ENCODE results near the gene PTPRD. TPM values are rescaled to one million over a fixed set of nuclear protein-coding genes. Genes with fewer than 3 reads are reported as not detected.

Gene PTPRD
- total RNA-seq, 2 donors from 2014 or later = 60.1 to 75.7 TPM

DNA sequence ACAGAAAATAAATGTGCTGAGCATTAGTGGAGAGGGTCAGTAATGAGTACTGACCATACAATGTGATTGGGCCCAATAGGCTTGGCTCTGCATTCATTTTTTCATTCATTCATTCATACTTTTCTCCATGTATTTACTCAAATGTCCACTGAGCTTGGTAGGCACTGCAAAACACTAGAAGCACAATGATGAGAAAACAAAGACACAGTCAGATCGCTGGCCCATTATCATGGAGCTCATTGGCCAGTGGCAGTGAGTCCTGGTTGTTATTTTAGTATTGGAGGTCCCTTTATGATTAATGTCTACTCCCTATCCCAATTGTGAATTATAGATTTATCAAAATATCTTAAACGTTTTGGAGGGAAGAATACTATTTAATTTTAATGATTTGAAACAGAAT lies 1733.5 kb downstream of the PTPRD start:
- H3K27ac ChIP-seq = no peak overlapping the region
- no peaks in the 10 kb centered on the region for H3K27me3 ChIP-seq
- peaks cover 8% of the 10 kb centered on the region for H3K4me1 ChIP-seq
- no peaks in the 10 kb centered on the region for H3K9me3 ChIP-seq
- H3K9ac ChIP-seq (ENCODE audit: low read depth in 2 of 2, low read length in 2 of 2) = no peak overlapping the region
- no peak for TF ChIP-seq CTCF (IDR thresholded peaks at IDR 0.05)
- no peaks in the 10 kb centered on the region for H3K36me3 ChIP-seq
- H3K4me3 ChIP-seq = no peak overlapping the region
- intact Hi-C loops (cut with DNase I) = no loop called here
- no peak for DNase-seq

GRCh38 chr9:8877753-8878494 lies 1734.9 kb downstream of the PTPRD start:
- Histone ChIP-seq H3K9me3 (no peaks in the 10 kb centered on the region), H3K4me3 (no peak overlapping the region), H3K27ac (no peak overlapping the region), H3K36me3 (no peaks in the 10 kb centered on the region), H3K27me3 (no peaks in the 10 kb centered on the region), H3K4me1 (peaks cover 5% of the 10 kb centered on the region), H3K9ac (ENCODE audit: low read depth in 2 of 2, low read length in 2 of 2) (no peak overlapping the region)
- intact Hi-C loops (cut with DNase I) = no loop called here
- TF ChIP-seq CTCF (IDR thresholded peaks at IDR 0.05) = no peak
- DNase-seq = no peak

GRCh38 chr9:8876303-8876702 lies 1736.5 kb downstream of the PTPRD start:
- intact Hi-C loops (cut with DNase I) = no loop called here

GRCh38 chr9:8874482-8874881 lies 1738.3 kb downstream of the PTPRD start:
- Histone ChIP-seq H3K36me3 (no peaks in the 10 kb centered on the region), H3K9ac (ENCODE audit: low read depth in 2 of 2, low read length in 2 of 2) (no peak overlapping the region), H3K4me1 (no peaks in the 10 kb centered on the region), H3K27ac (no peak overlapping the region), H3K9me3 (no peaks in the 10 kb centered on the region), H3K27me3 (no peaks in the 10 kb centered on the region), H3K4me3 (no peak overlapping the region)
- intact Hi-C loops (cut with DNase I) = no loop called here
- DNase-seq = no peak
- no peak for TF ChIP-seq CTCF (IDR thresholded peaks at IDR 0.05)

More at GRCh38 chr9:8876303-8876702, 1736.5 kb downstream of the PTPRD start:
- TF ChIP-seq CTCF (IDR thresholded peaks at IDR 0.05) = no peak
- H3K4me3 ChIP-seq = no peak overlapping the region
- no peaks in the 10 kb centered on the region for H3K27me3 ChIP-seq
- no peak overlapping the region for H3K27ac ChIP-seq
- H3K36me3 ChIP-seq = no peaks in the 10 kb centered on the region
- no peaks in the 10 kb centered on the region for H3K9me3 ChIP-seq
- peaks cover 4% of the 10 kb centered on the region for H3K4me1 ChIP-seq
- DNase-seq = no peak
- H3K9ac ChIP-seq (ENCODE audit: low read depth in 2 of 2, low read length in 2 of 2) = no peak overlapping the region

DNA sequence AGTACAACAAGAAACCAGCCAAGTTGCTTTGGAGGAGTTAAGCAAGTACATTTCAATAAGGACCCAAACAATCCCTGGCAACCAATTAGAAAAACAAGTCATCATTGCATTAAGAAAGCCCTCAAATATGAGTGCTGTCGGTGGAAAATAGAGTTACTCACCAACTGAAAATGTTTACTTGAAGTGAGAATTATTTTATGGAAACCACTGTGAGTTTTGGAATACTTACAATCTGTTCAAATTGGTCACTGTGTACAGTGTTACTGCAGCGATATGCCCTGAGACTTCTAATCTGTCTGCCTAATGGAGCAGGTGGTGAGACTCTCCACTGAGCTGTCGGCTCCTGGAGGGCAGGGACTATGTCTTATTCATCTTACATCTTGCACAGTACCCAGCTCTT lies 1740.0 kb downstream of the PTPRD start:
- Histone ChIP-seq H3K4me1 (no peaks in the 10 kb centered on the region), H3K9me3 (no peaks in the 10 kb centered on the region), H3K27me3 (no peaks in the 10 kb centered on the region), H3K27ac (no peak overlapping the region), H3K4me3 (no peak overlapping the region), H3K36me3 (no peaks in the 10 kb centered on the region), H3K9ac (ENCODE audit: low read depth in 2 of 2, low read length in 2 of 2) (no peak overlapping the region)
- TF ChIP-seq CTCF (IDR thresholded peaks at IDR 0.05) = no peak
- intact Hi-C loops (cut with DNase I) = no loop called here
- DNase-seq = no peak
